Activated B cell treated with CpG ODN at 0.5 μM for 24 hours (primary cell): Measurements from ENCODE around the gene BAZ2B. TPM values are rescaled to one million over a fixed set of nuclear protein-coding genes. Genes with fewer than 3 reads are reported as not detected.

ENCODE experiments used
- ATAC-seq: fragments of 200-7000 bp; cut with Tn5 transposase; one replicate; pipeline ENCODE4 v1.10.0; 2021; ENCODE audit warnings: low read depth, mild to moderate bottlenecking, moderate library complexity
- CTCF ChIA-PET: fragments of 350-600 bp; sonication (Branson Sonifier 250); formaldehyde crosslinking; loops from one replicate; lab custom pipeline; 2021; ENCODE audit warnings: antibody characterized with exemption; lab: Charles Lee
- POLR2A ChIA-PET: fragments of 350-600 bp; sonication (Branson Sonifier 250); formaldehyde crosslinking; loops from one replicate; lab custom pipeline; 2021; ENCODE audit warnings: antibody characterized with exemption; lab: Charles Lee
- DNase-seq: peaks from one replicate; pipeline ENCODE4 v3.0.0; 2022
- H3K27ac Mint-ChIP-seq: one replicate; pipeline ENCODE4 v1.8.0; 2020; ENCODE audit warnings: mixed read lengths
- H3K27me3 Mint-ChIP-seq: one replicate; pipeline ENCODE4 v1.8.0; 2021; ENCODE audit warnings: mixed read lengths
- H3K36me3 Mint-ChIP-seq: one replicate; pipeline ENCODE4 v1.8.0; 2021; ENCODE audit warnings: low read depth, mixed read lengths
- H3K4me1 Mint-ChIP-seq: one replicate; pipeline ENCODE4 v1.8.0; 2021; ENCODE audit warnings: mixed read lengths
- H3K4me3 Mint-ChIP-seq: one replicate; pipeline ENCODE4 v1.8.0; 2020; ENCODE audit warnings: mild to moderate bottlenecking, mixed read lengths
- H3K9me3 Mint-ChIP-seq: one replicate; pipeline ENCODE4 v1.8.0; 2020; ENCODE audit warnings: mixed read lengths
- intact Hi-C: fragments of 100-400 bp; cut with micrococcal nuclease; formaldehyde crosslinking; loops from one replicate; pipeline ENCODE4 v1.15.1; 2024
- total RNA-seq: library from RNA; stranded (reverse); gene quantifications from 2 replicates; pipeline ENCODE4 v1.2.3, GENCODE V29; 2022
- TF ChIP-seq, protein P1 (sequence below): fragments of 200-600 bp; IDR thresholded peaks from one replicate; pipeline ENCODE4 v1.8.0; 2022; ENCODE audit warnings: antibody characterized with exemption, mild to moderate bottlenecking

Gene BAZ2B
- total RNA-seq, 1 donor from 2014 or later: 22.0 TPM

DNA sequence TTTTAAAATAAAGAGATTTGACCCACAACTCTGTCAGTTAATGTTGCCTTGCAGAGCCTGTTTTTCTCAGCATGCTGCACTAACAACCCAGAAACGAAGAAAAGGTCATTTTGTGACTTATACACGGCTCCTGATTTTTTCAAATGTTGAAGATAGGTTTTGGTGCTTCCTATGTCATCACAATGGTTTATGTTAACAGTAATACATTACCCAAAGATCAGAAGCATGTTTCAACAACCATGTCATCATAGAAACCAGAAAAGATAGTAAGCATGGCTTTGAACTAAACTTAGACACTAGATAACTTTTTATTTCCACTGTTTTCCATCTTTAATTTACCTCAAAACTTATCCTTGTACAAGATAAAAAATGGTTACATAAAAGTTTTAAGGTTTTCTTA is 10.1 kb downstream of the BAZ2B start:
- DNase-seq (no peak), ATAC-seq (no peak)
- TF ChIP-seq, protein P1, sequence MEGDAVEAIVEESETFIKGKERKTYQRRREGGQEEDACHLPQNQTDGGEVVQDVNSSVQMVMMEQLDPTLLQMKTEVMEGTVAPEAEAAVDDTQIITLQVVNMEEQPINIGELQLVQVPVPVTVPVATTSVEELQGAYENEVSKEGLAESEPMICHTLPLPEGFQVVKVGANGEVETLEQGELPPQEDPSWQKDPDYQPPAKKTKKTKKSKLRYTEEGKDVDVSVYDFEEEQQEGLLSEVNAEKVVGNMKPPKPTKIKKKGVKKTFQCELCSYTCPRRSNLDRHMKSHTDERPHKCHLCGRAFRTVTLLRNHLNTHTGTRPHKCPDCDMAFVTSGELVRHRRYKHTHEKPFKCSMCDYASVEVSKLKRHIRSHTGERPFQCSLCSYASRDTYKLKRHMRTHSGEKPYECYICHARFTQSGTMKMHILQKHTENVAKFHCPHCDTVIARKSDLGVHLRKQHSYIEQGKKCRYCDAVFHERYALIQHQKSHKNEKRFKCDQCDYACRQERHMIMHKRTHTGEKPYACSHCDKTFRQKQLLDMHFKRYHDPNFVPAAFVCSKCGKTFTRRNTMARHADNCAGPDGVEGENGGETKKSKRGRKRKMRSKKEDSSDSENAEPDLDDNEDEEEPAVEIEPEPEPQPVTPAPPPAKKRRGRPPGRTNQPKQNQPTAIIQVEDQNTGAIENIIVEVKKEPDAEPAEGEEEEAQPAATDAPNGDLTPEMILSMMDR: no peak
- no peaks in the 10 kb centered on the region for H3K9me3 Mint-ChIP-seq
- no peaks in the 10 kb centered on the region for H3K4me1 Mint-ChIP-seq
- no peak overlapping the region for H3K27ac Mint-ChIP-seq
- no peaks in the 10 kb centered on the region for H3K27me3 Mint-ChIP-seq
- CTCF ChIA-PET: no interaction called here
- H3K36me3 Mint-ChIP-seq: no peaks in the 10 kb centered on the region
- POLR2A ChIA-PET: no interaction called here
- intact Hi-C loops: no loop called here
- no peak overlapping the region for H3K4me3 Mint-ChIP-seq

DNA sequence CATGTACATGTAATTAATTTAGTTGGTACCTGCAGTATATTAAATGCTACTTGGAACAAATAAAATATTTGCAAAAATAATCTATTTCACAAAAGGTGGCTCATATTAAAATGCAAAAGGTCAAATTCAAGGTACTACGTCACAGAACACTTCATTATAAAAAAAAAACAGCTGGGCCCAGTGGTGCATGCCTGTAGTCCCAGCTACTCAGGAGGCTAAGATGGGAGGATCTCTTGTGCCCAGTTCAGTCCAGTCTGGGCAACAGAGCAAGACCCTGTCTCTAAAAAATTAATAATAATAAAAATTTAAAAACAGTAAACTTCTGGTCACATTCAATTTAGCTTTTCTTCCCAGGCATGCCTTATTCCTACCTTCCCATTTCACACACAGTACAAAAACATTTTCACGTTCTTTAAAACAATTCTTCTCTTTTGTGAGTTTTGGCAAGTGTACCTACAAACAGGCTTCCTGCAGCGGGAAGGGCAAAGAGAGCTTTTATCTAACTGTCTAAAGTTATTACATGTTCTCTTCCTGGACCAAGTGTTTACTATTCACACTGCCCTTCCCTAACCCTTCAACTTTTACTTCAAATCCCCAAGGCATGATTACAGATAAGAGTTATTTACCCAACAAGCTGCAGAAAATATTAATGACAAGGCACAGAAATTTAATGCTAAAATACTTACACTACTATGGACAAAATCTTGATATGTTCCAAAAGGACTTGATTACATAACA is 10.7 kb downstream of the BAZ2B start:
- Mint-ChIP-seq H3K27ac (no peak overlapping the region), H3K9me3 (no peaks in the 10 kb centered on the region), H3K4me3 (no peak overlapping the region), H3K4me1 (no peaks in the 10 kb centered on the region), H3K27me3 (no peaks in the 10 kb centered on the region), H3K36me3 (no peaks in the 10 kb centered on the region)
- TF ChIP-seq, protein P1: no peak
- DNase-seq: no peak
- POLR2A ChIA-PET: interaction anchor here (1.6 kb wide), 1 partner anchor 10 kb away, joined by 4 read pairs; no protein-coding TSS in a partner anchor
- intact Hi-C loops: no loop called here
- CTCF ChIA-PET: no interaction called here
- ATAC-seq: no peak

DNA sequence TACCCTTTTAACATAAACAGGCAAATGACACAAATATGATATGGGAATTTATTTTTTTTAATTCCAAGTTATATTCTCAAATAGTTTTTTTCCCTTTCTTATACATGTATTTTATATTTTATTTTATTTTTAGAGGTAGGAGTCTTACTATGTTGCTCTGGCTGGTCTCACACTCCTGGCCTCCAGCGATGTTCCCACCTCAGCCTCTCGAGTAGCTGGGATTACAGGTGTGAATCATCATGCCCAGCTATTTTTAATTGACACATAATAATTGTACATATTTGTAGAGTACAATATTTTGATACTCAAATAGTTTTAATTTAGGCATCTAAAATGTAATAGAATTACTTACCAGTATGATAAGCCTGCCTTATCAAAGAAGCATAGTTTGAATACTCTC is 12.2 kb downstream of the BAZ2B start:
- Mint-ChIP-seq H3K27me3 (no peaks in the 10 kb centered on the region), H3K9me3 (no peaks in the 10 kb centered on the region), H3K4me1 (no peaks in the 10 kb centered on the region), H3K27ac (no peak overlapping the region), H3K4me3 (no peak overlapping the region), H3K36me3 (no peaks in the 10 kb centered on the region)
- TF ChIP-seq, protein P1: no peak
- intact Hi-C loops: no loop called here
- POLR2A ChIA-PET: interaction anchor here (1.2 to 1.6 kb wide), 2 partner anchors 11 to 108 kb away, joined by 3 to 4 read pairs; partner anchors contain the start of gene MARCHF7
- DNase-seq: no peak
- CTCF ChIA-PET: no interaction called here
- no peak for ATAC-seq

DNA sequence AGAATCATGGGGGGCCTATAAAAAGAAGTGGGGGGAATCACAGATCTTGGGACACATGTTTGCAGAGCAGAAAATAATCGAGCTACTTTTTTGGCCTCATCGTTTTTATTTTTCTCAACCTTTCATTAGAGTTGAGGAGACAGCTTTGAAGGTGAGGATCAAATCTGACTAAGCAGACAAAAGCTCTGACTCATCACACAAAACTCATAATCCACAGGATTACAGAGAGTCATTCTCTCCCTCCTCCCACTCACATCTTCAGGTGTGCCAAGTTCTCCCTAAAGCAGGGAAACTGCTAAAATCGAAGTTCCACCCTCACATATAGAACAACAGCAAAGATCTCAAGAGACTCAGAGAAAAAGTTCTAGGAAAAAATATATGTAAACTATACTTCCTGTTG is 15.6 kb downstream of the BAZ2B start:
- intact Hi-C loops: no loop called here
- Mint-ChIP-seq H3K4me3 (no peak overlapping the region), H3K27me3 (no peaks in the 10 kb centered on the region), H3K9me3 (no peaks in the 10 kb centered on the region), H3K36me3 (no peaks in the 10 kb centered on the region), H3K4me1 (no peaks in the 10 kb centered on the region), H3K27ac (no peak overlapping the region)
- TF ChIP-seq, protein P1: no peak
- CTCF ChIA-PET: no interaction called here
- DNase-seq (no peak), ATAC-seq (no peak)
- POLR2A ChIA-PET: no interaction called here

DNA sequence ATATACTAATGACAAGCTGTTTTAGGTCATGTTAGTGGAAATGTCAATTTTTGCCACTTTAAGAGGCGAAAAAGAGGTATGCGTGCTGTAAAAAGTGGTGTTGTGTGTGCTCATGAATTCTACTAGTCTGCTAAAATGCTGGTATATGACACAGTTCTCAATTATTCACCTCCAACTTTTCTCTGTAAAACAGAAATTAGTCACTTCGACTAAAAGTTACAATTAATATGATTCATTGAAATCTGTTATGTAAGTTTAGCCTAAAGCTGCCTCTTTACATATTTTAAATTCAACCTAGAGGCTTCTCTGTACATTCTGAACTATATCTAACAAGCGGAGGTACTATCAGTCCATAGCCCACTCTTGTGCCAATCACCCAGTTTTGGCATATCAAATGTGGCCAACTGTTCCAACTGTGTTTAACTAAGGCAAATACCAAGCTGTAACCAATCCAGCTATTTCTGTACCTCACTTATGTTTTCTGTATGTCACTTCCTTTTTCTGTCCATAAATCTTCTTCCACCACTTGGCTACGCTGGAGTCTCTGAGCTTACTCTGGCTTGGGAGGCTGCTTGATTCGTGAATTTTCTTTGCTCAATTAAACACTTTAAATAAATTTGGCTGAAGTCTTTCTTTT is 20.8 kb downstream of the BAZ2B start:
- Mint-ChIP-seq H3K27me3 (no peaks in the 10 kb centered on the region), H3K4me1 (no peaks in the 10 kb centered on the region), H3K27ac (no peak overlapping the region), H3K4me3 (no peak overlapping the region), H3K36me3 (no peaks in the 10 kb centered on the region), H3K9me3 (no peaks in the 10 kb centered on the region)
- TF ChIP-seq, protein P1: no peak
- intact Hi-C loops: no loop called here
- no peak for ATAC-seq
- CTCF ChIA-PET: no interaction called here
- POLR2A ChIA-PET: interaction anchor here (0.6 kb wide), 1 partner anchor 20 kb away, joined by 3 read pairs; no protein-coding TSS in a partner anchor
- DNase-seq: no peak
